Retina (tissue), 1 donor: ENCODE results near the gene JPH4.
"Not testable (repeated sequence)": the region's sequence is repeated elsewhere in the genome, so short reads cannot be mapped to it uniquely, and the experiment has no call there.

Experiments used
- DNase-seq: peaks from one replicate; pipeline ENCODE4 v3.0.0-alpha.2; 2016

JPH4 gene

GRCh38 chr14:23608454-23608853 is 29.9 kb upstream of the JPH4 start:
- DNase-seq, result no peak

GRCh38 chr14:23605931-23606585 is 27.5 kb upstream of the JPH4 start:
- DNase-seq, result no peak

- no peak for DNase-seq
Measured at GRCh38 chr14:23604675-23605170, 26.1 kb upstream of the JPH4 start.

- DNase-seq, result no peak
Measured at GRCh38 chr14:23604148-23604547, 25.6 kb upstream of the JPH4 start.

GRCh38 chr14:23603103-23603502 is 24.5 kb upstream of the JPH4 start:
- DNase-seq, result no peak

GRCh38 chr14:23602181-23603095 is 23.8 kb upstream of the JPH4 start:
- no peak for DNase-seq

- no peak for DNase-seq
Measured at GRCh38 chr14:23601845-23602180, 23.2 kb upstream of the JPH4 start.

- no peak for DNase-seq
Measured at GRCh38 chr14:23601424-23601823, 22.8 kb upstream of the JPH4 start.

- no peak for DNase-seq
Measured at GRCh38 chr14:23600806-23601205, 22.2 kb upstream of the JPH4 start.

- DNase-seq, result no peak
Measured at GRCh38 chr14:23600322-23600707, 21.7 kb upstream of the JPH4 start.

GRCh38 chr14:23594191-23594590 is 15.6 kb upstream of the JPH4 start:
- not testable (repeated sequence) for DNase-seq

- DNase-seq, result no peak
Measured at GRCh38 chr14:23590198-23590597, 11.6 kb upstream of the JPH4 start.

GRCh38 chr14:23589606-23590005 is 11.0 kb upstream of the JPH4 start:
- no peak for DNase-seq

- peak; percentile 89 for DNase-seq
Measured at GRCh38 chr14:23588884-23589598, 10.5 kb upstream of the JPH4 start.

- DNase-seq, result not testable (repeated sequence)
Measured at GRCh38 chr14:23584527-23585203, 6.1 kb upstream of the JPH4 start.

- DNase-seq, result not testable (repeated sequence)
Measured at GRCh38 chr14:23583761-23584526, 5.4 kb upstream of the JPH4 start.

GRCh38 chr14:23582906-23583760 is 4.5 kb upstream of the JPH4 start:
- no peak for DNase-seq

GRCh38 chr14:23580948-23581281 is 2.3 kb upstream of the JPH4 start:
- no peak for DNase-seq

- DNase-seq, result no peak
Measured at GRCh38 chr14:23580152-23580926, 1.7 kb upstream of the JPH4 start.

GRCh38 chr14:23579739-23580138 is 1.1 kb upstream of the JPH4 start:
- DNase-seq, result no peak

- no peak for DNase-seq
Measured at GRCh38 chr14:23579311-23579630, 681 bp upstream of the JPH4 start.
